SW 1271 (cell line): ENCODE results near the gene TEKTIP1.

Experiments
- DNase-seq, 2 experiments: peaks; one replicate each; lab custom pipeline; 2025; lab: John Stamatoyannopoulos, UW

TEKTIP1 gene

GRCh38 chr19:3585301-3586126 is 46.5 kb downstream of the TEKTIP1 start, which contains the start of gene GIPC3:
Gene GIPC3 (plus strand): TSS chr19:3585478. CDS start chr19:3585598, 120 bp downstream.
- no peak for DNase-seq

- DNase-seq, result no peak
Observed at GRCh38 chr19:3586127-3586626, 47.2 kb downstream of the TEKTIP1 start.

- no peak for DNase-seq
Observed at GRCh38 chr19:3586707-3587346, 47.9 kb downstream of the TEKTIP1 start.

- no peak for DNase-seq
Observed at GRCh38 chr19:3589439-3589838, 50.5 kb downstream of the TEKTIP1 start.

GRCh38 chr19:3589949-3590348 is 51.0 kb downstream of the TEKTIP1 start:
- DNase-seq, result no peak

GRCh38 chr19:3590991-3591659 is 52.2 kb downstream of the TEKTIP1 start:
- DNase-seq, result no peak

- DNase-seq, result no peak
Observed at GRCh38 chr19:3591876-3592613, 53.1 kb downstream of the TEKTIP1 start.

- DNase-seq, result no peak
Observed at GRCh38 chr19:3593156-3593555, 54.2 kb downstream of the TEKTIP1 start.
